ENCODE measurements around the gene DMD. TPM values are rescaled to one million over a fixed set of nuclear protein-coding genes. Genes with fewer than 3 reads are reported as not detected.

Gene DMD
- total and polyA plus RNA-seq, 8 donors, result 6.8 to 117 (median 44.2) TPM

- H3K36me3 ChIP-seq, result no peaks in the 10 kb centered on the region
- no peaks in the 10 kb centered on the region for H3K9me3 ChIP-seq
- TF ChIP-seq EP300 (IDR thresholded peaks at IDR 0.05) (no peak), POLR2A (IDR thresholded peaks at IDR 0.05) (no peak), POLR2AphosphoS5 (IDR thresholded peaks at IDR 0.05) (no peak), CTCF (IDR thresholded peaks at IDR 0.05) (no peak)
- no peaks in the 10 kb centered on the region for H3K27me3 ChIP-seq
- intact Hi-C loops (cut with DNase I; ENCODE audit: low total_unique reads), result no loop called here
- peak in 1 of 2 donors; percentile 15 for DNase-seq
- no peak overlapping the region for H3K4me3 ChIP-seq
- no peak overlapping the region for H3K27ac ChIP-seq
- H3K4me1 ChIP-seq, result no peaks in the 10 kb centered on the region
- 67 to 75% (median 72%) methylated on average over 3 of the region's 3 CpGs for WGBS, 5 donors
Observed at GRCh38 chrX:32877592-32877991, 333.8 kb downstream of the DMD start.

GRCh38 chrX:32874839-32875238 is 336.5 kb downstream of the DMD start:
- Histone ChIP-seq H3K27ac (no peak overlapping the region), H3K4me1 (no peaks in the 10 kb centered on the region), H3K36me3 (no peaks in the 10 kb centered on the region), H3K27me3 (no peaks in the 10 kb centered on the region), H3K9me3 (no peaks in the 10 kb centered on the region), H3K4me3 (no peak overlapping the region)
- intact Hi-C loops (cut with DNase I; ENCODE audit: low total_unique reads), result no loop called here
- 80 to 93% (median 85%) methylated on average over 4 of the region's 4 CpGs for WGBS, 5 donors
- TF ChIP-seq POLR2A (IDR thresholded peaks at IDR 0.05), result no peak
- TF ChIP-seq CTCF (IDR thresholded peaks at IDR 0.05), result no peak
- no peak for TF ChIP-seq EP300 (IDR thresholded peaks at IDR 0.05)
- no peak for TF ChIP-seq POLR2AphosphoS5 (IDR thresholded peaks at IDR 0.05)
- DNase-seq, result no peak

GRCh38 chrX:32873786-32874185 is 337.6 kb downstream of the DMD start:
- 68 to 89% (median 79%) methylated on average over 2 of the region's 2 CpGs for WGBS, 5 donors
- TF ChIP-seq POLR2A (IDR thresholded peaks at IDR 0.05) (no peak), EP300 (IDR thresholded peaks at IDR 0.05) (no peak), POLR2AphosphoS5 (IDR thresholded peaks at IDR 0.05) (no peak), CTCF (IDR thresholded peaks at IDR 0.05) (no peak)
- intact Hi-C loops (cut with DNase I; ENCODE audit: low total_unique reads), result no loop called here
- no peak for DNase-seq
- Histone ChIP-seq H3K36me3 (no peaks in the 10 kb centered on the region), H3K27me3 (no peaks in the 10 kb centered on the region), H3K4me1 (no peaks in the 10 kb centered on the region), H3K9me3 (no peaks in the 10 kb centered on the region), H3K4me3 (no peak overlapping the region), H3K27ac (no peak overlapping the region)

DNA sequence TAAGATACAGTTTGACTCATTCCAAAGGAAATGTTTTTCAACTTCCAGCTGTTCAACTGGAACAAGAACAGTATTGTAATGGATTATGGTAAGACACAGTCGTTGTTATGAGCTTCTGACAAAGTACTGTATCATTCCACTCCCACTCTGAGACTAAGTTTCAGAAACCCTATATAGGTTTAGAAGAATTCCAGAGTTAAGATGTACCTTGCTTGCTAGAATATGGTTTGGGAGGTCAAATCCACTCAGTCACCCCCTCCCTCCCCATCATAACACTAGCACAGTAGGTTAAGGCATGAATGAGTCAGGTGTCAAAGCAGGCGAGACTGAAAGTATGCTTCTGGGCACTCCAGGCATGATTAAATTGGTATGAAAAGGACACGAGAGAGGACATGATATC is 339.7 kb downstream of the DMD start:
- intact Hi-C loops (cut with DNase I; ENCODE audit: low total_unique reads), result no loop called here
- Histone ChIP-seq H3K27me3 (no peaks in the 10 kb centered on the region), H3K36me3 (no peaks in the 10 kb centered on the region), H3K27ac (no peak overlapping the region), H3K4me1 (no peaks in the 10 kb centered on the region), H3K4me3 (no peak overlapping the region), H3K9me3 (no peaks in the 10 kb centered on the region)
- WGBS, 5 donors, result 48 to 56% (median 54%) methylated on average over 3 of the region's 3 CpGs
- no peak for DNase-seq
- TF ChIP-seq POLR2AphosphoS5 (IDR thresholded peaks at IDR 0.05), result no peak

DNA sequence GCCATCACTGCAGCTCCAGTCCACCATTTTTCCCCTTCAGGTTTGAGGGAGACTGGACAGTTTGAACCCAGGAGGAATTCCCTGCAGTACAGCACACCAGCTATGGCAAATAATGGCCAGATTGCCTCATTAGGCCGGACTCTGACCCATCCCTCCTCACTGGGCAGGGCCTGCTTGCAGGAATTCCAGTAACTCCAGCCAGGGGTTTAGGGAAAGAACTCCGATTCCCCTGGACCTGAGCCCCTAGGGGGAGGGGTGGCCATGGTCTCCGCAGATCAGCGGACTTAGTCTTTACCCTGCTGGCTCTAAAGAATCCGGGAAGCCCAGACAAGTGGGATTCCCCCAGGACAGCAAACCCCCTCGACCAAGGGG is 342.8 kb downstream of the DMD start:
- H3K36me3 ChIP-seq, result no peaks in the 10 kb centered on the region
- no peak for DNase-seq
- H3K27ac ChIP-seq, result no peak overlapping the region
- no peaks in the 10 kb centered on the region for H3K4me1 ChIP-seq
- TF ChIP-seq CTCF (IDR thresholded peaks at IDR 0.05) (no peak), POLR2AphosphoS5 (IDR thresholded peaks at IDR 0.05) (no peak), POLR2A (IDR thresholded peaks at IDR 0.05) (no peak), EP300 (IDR thresholded peaks at IDR 0.05) (no peak)
- intact Hi-C loops (cut with DNase I; ENCODE audit: low total_unique reads), result no loop called here
- H3K4me3 ChIP-seq, result no peak overlapping the region
- 64 to 87% (median 80%) methylated on average over 4 to 6 of the region's 6 CpGs for WGBS, 5 donors
- H3K27me3 ChIP-seq, result no peaks in the 10 kb centered on the region
- no peaks in the 10 kb centered on the region for H3K9me3 ChIP-seq
